GM20000 (cell line): Measurements from ENCODE around the gene IL11.

Experiments used
- DNase-seq: peaks from one replicate; pipeline ENCODE4 v3.0.0; 2012; ENCODE audit warnings: low spot score
- CTCF ChIP-seq: IDR thresholded peaks from 2 replicates; pipeline ENCODE4 v1.5.1; 2012; ENCODE audit warnings: mild to moderate bottlenecking, control low read depth; ENCODE audit errors: extremely low read depth, missing control alignments

The IL11 gene

GRCh38 chr19:55348317-55349034 lies 21.8 kb downstream of the IL11 start:
- no peak for DNase-seq
- TF ChIP-seq CTCF = no peak

- TF ChIP-seq CTCF = no peak
- no peak for DNase-seq
Measured at GRCh38 chr19:55347442-55348009, 22.7 kb downstream of the IL11 start.

GRCh38 chr19:55346725-55347441 lies 23.4 kb downstream of the IL11 start:
- no peak for TF ChIP-seq CTCF

GRCh38 chr19:55345818-55346724 lies 24.2 kb downstream of the IL11 start:
- TF ChIP-seq CTCF = no peak
- no peak for DNase-seq

More at GRCh38 chr19:55346725-55347441, 23.4 kb downstream of the IL11 start:
- DNase-seq = no peak

- no peak for DNase-seq
- no peak for TF ChIP-seq CTCF
Measured at GRCh38 chr19:55345101-55345817, 25.0 kb downstream of the IL11 start.

GRCh38 chr19:55344444-55344843 lies 25.8 kb downstream of the IL11 start:
- no peak for DNase-seq
- TF ChIP-seq CTCF = no peak
